Ramos (cell line): ENCODE results near the gene CHRM5.

Experiments used
- in situ Hi-C: fragments of 300-500 bp; cut with MboI; formaldehyde crosslinking; loops from one replicate; pipeline ENCODE4 v1.14.3; 2022; ENCODE audit warnings: low sequenced_read_pairs; ENCODE audit not compliant: unreplicated experiment

Gene CHRM5

DNA sequence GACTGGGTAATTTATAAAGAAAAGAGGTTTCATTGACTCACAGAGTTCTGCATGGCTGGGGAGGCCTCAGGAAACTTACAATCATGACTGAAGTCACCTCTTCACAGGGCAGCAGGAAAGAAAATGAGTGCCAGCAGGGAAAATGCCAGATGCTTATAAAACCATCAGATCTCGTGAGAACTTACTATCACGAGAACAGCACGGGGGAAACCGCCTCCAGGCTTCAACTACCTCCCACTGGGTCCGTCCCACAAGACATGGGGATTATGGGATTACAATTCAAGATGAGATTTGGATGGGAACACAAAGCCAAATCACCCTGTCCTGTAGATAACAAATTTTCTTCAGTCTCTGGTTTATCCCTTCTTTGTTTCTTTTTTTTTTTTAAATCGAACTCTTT lies 101.7 kb downstream of the CHRM5 start:
- in situ Hi-C loops = loop anchor here (25.0 kb wide), 2 partner anchors 517 to 842 kb away; partner anchors contain the start of gene GOLGA8B

DNA sequence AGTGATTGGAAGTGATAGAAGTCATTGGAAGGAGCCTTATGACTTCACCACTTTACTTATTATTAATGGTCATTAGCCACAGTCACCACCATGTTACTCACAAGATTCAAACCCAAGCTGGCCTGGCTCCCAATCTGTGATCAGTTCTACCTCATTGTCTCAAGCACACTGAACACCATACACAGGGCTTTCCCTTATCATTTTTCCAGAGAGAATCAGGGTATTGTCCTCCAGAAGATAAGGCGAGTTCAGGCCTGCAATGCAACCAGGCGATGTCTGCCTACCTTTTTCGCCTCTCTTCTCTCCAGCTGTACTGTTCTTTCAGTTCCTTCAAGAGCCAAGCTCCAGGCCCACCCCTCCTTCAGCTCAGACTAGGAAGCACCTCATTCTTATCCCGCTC lies 108.5 kb downstream of the CHRM5 start:
- in situ Hi-C loops = no loop called here

DNA sequence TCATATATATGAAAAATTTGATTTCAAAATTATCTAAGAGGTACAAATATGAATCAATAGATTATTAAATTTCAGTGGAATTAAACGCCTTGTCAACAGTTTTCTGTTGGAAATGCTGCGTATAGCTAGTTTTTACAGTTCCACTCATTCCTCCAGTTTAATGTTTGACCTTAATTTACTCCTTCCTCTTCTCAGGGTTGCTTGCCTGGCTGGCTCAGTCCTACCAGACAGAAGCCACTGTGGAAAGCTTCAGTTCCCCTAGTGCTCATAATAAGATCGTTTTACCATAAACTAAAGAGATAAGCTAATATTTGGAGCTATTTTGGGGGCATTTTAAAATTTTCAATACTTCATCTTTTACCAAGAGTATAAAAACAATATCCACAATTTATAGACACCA lies 110.6 kb downstream of the CHRM5 start:
- in situ Hi-C loops = no loop called here

DNA sequence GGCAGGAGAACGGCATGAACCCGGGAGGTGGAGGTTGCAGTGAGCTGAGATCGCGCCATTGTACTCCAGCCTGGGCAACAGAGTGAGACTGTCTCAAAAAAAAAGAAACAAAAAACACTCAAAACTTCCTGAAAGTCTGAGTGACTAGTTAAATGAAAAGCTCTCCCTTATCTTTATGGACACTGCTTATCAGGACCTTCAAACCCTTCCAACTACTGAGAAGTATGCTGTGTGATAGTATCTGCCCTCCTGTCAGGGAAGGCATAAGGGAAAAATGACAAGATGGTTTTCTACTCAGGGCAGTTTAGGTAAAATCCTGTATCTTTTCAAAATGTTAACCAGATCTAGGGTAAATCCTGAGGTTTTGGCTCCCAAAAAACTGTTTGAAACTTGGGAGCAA lies 111.6 kb downstream of the CHRM5 start:
- in situ Hi-C loops = no loop called here

- in situ Hi-C loops = no loop called here
Measured at GRCh38 chr15:34084086-34084485, 115.8 kb downstream of the CHRM5 start.

DNA sequence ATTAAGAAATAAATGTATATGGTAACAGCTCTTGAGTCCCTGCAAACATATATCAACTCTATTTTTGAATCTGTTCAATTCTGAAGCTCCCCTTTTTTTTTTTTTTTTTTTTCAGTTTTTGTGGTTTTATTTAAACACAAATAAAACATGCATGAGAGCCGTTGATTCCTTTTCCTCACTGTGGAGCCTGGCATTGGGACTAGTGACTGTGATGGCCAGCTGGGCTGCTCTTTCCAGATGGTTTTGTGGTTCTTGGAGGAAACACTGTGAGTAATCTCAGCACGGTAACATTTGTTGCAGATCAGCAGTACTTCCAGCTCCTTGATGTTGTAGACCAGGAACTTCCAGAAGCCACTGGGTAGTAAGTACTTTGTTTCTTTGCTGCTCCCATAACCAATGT lies 117.4 kb downstream of the CHRM5 start:
- in situ Hi-C loops = no loop called here

GRCh38 chr15:34099914-34100313 lies 131.6 kb downstream of the CHRM5 start:
- in situ Hi-C loops = loop anchor here (25.0 kb wide), 1 partner anchor 262 kb away; the partner anchor contains the start of gene LPCAT4

- in situ Hi-C loops = loop anchor here (25.0 kb wide), 1 partner anchor 261 kb away; the partner anchor contains the start of gene LPCAT4
Measured at GRCh38 chr15:34101366-34102174, 133.3 kb downstream of the CHRM5 start, which contains the start of the genes EMC7 and PGBD4. Gene EMC7, minus strand, starts transcription at chr15:34101862. Its CDS starts 23 bp downstream, at chr15:34101839. Gene PGBD4, plus strand, starts transcription at chr15:34102083. Its CDS starts 449 bp downstream, at chr15:34102532.

GRCh38 chr15:34102175-34102925 lies 134.1 kb downstream of the CHRM5 start:
- in situ Hi-C loops = loop anchor here (25.0 kb wide), 1 partner anchor 260 kb away; the partner anchor contains the start of gene LPCAT4

DNA sequence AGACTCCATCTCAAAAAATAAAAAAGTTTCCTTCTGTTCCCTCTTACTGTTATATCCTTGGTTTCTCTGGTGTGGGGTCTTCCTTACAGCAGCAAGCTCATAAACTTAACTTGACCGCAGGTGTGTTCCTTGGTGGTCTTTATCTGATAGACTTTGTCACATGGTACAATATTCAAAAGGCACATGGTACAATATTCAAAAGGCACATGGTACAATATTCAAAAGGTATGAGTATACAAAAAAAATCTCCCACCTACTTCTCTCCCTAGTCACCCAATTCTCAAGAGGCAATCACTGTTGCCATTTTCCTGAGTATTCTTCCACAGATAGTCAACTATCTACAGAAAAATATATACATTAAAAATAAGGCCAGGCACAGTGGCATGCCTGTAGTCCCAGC lies 138.1 kb downstream of the CHRM5 start:
- in situ Hi-C loops = loop anchor here (25.0 kb wide), 1 partner anchor 256 kb away; the partner anchor contains the start of gene LPCAT4

DNA sequence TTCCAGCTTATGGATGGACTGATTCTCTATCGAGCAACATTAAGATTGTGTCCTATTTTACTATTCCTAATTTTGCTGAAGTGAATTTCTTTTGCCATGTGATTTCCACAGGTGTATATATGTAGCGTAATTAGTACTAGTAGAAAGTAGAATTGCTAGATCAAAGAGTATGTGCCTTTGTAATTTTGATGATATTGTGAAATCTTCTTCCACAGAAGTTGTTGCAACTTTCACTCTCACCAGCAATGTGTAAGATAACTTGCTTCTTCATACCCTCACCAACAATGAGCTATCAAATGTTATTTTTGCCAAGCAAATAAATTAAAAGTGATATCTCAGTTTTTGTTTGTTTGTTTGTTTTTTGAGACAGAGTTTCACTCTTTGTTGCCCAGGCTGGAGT lies 139.0 kb downstream of the CHRM5 start:
- in situ Hi-C loops = loop anchor here (25.0 kb wide), 1 partner anchor 255 kb away; the partner anchor contains the start of gene LPCAT4

- in situ Hi-C loops = loop anchor here (25.0 kb wide), 1 partner anchor 252 kb away; the partner anchor contains the start of gene LPCAT4
Measured at GRCh38 chr15:34109797-34110663, 141.7 kb downstream of the CHRM5 start.

DNA sequence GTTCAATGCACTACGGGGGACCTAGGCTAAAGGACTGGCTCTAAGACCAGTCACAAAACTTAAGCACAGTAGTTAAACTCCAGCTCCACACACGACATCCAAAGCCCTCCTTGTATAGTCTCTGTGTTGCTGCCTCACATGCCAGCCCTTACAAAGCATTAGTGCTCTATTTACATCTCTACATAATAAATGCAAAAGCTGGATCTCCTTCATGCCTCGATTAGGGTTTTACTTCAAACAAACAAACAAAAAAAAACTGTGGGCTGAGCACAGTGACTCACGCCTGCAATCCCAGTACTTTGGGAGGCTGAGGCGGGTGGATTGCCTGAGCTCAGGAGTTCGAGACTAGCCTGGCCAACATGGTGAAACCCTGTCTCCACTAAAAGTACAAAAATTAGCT lies 143.2 kb downstream of the CHRM5 start:
- in situ Hi-C loops = loop anchor here (25.0 kb wide), 1 partner anchor 251 kb away; the partner anchor contains the start of gene LPCAT4

GRCh38 chr15:34114215-34114614 lies 145.9 kb downstream of the CHRM5 start:
- in situ Hi-C loops = loop anchor here (25.0 kb wide), 1 partner anchor 248 kb away; the partner anchor contains the start of gene LPCAT4

DNA sequence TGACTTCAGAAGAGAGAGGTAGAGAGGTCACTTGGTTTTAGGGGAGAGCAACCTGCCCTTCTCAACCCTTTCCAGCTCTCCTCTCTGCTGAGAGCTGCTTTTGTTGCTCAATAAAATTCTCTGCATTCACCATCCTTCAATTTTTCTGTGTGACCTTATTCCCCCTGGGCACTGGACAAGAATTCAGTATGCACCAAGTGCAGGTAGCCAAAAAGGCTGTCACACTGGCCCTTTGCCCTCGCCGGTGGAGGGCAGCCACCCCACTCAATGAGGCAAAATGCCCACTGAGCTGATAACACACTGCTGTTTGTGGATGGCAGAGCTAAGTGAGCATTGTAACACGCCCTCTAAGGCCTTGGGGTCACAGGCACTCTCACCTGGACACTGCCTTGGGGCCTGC lies 146.4 kb downstream of the CHRM5 start:
- in situ Hi-C loops = loop anchor here (25.0 kb wide), 1 partner anchor 248 kb away; the partner anchor contains the start of gene LPCAT4

- in situ Hi-C loops = loop anchor here (25.0 kb wide), 1 partner anchor 246 kb away; the partner anchor contains the start of gene LPCAT4
Measured at GRCh38 chr15:34116620-34117019, 148.3 kb downstream of the CHRM5 start.
